Nucleus accumbens (tissue), 56 donors: Measurements from ENCODE around the gene GAR1.
A peak's percentile ranks its signal among the peaks of the same experiment; 100 is the strongest.
"Not testable (repeated sequence)": the region's sequence is repeated elsewhere in the genome, so short reads cannot be mapped to it uniquely, and the experiment has no call there.

ENCODE experiments used
- DNase-seq, 56 donors: peaks; one replicate each; lab custom pipeline; 2025; lab: John Stamatoyannopoulos, UW

GAR1 gene

GRCh38 chr4:109815151-109816081, at the start of gene GAR1:
Gene GAR1, plus strand, starts transcription at chr4:109815762. Its CDS starts 403 bp downstream, at chr4:109816165.
- peak; percentile 19 to 93 (median 80) for DNase-seq

- DNase-seq, result not testable (repeated sequence)
Measured at GRCh38 chr4:109782092-109782491, 33.5 kb upstream of the GAR1 start.

GRCh38 chr4:109786846-109787245, 28.7 kb upstream of the GAR1 start:
- no peak for DNase-seq

GRCh38 chr4:109787807-109788206, 27.8 kb upstream of the GAR1 start:
- DNase-seq, result no peak

- DNase-seq, result no peak
Measured at GRCh38 chr4:109795059-109795458, 20.5 kb upstream of the GAR1 start.

GRCh38 chr4:109798866-109799265, 16.7 kb upstream of the GAR1 start:
- DNase-seq, result no peak

- DNase-seq, result no peak
Measured at GRCh38 chr4:109801099-109801789, 14.3 kb upstream of the GAR1 start.

- no peak for DNase-seq
Measured at GRCh38 chr4:109801895-109802319, 13.7 kb upstream of the GAR1 start, which contains the start of gene CFI. Gene CFI, minus strand, starts transcription at chr4:109801999. Its CDS starts 28 bp downstream, at chr4:109801971.

GRCh38 chr4:109803924-109804571, 11.5 kb upstream of the GAR1 start:
- peak in 4 of 56 donors; percentile 0 to 6 (median 1) for DNase-seq

GRCh38 chr4:109809655-109810054, 5.9 kb upstream of the GAR1 start:
- no peak for DNase-seq

GRCh38 chr4:109810552-109811387, 4.8 kb upstream of the GAR1 start:
- no peak for DNase-seq

- DNase-seq, result no peak
Measured at GRCh38 chr4:109811707-109812106, 3.9 kb upstream of the GAR1 start.

- DNase-seq, result peak in 2 of 56 donors; percentile 2 to 35
Measured at GRCh38 chr4:109816082-109816442, 500 bp downstream of the GAR1 start.

GRCh38 chr4:109816894-109817293, 1.3 kb downstream of the GAR1 start:
- no peak for DNase-seq

GRCh38 chr4:109818268-109818667, 2.7 kb downstream of the GAR1 start:
- no peak for DNase-seq

- DNase-seq, result peak in 17 of 56 donors; percentile 1 to 46 (median 4)
Measured at GRCh38 chr4:109820563-109820962, 5.0 kb downstream of the GAR1 start.

- DNase-seq, result no peak
Measured at GRCh38 chr4:109821185-109821584, 5.6 kb downstream of the GAR1 start.

- no peak for DNase-seq
Measured at GRCh38 chr4:109826719-109827118, 11.2 kb downstream of the GAR1 start.

GRCh38 chr4:109827672-109828071, 12.1 kb downstream of the GAR1 start, which contains the start of gene RRH:
Gene RRH, plus strand, starts transcription at chr4:109827972. Its CDS starts 56 bp downstream, at chr4:109828028.
- DNase-seq, result no peak

GRCh38 chr4:109833756-109834155, 18.2 kb downstream of the GAR1 start:
- DNase-seq, result no peak
